ENCODE measurements around the gene LIPG. TPM values are rescaled to one million over a fixed set of nuclear protein-coding genes. Genes with fewer than 3 reads are reported as not detected.

The LIPG gene
- total RNA-seq, 2 experiments from 2014 or later = 0.09 TPM; not detected in 1

GRCh38 chr18:49591271-49591670, 29.4 kb downstream of the LIPG start:
- peaks cover 7% of the 10 kb centered on the region for H3K27me3 Mint-ChIP-seq
- no peak for ATAC-seq (ENCODE audit: low read depth)
- H3K36me3 Mint-ChIP-seq = no peaks in the 10 kb centered on the region
- H3K4me1 Mint-ChIP-seq = no peaks in the 10 kb centered on the region
- H3K27ac Mint-ChIP-seq = no peak overlapping the region
- no peak for DNase-seq
- no peaks in the 10 kb centered on the region for H3K9me3 Mint-ChIP-seq
- POLR2A ChIA-PET = no interaction called here
- H3K4me3 Mint-ChIP-seq = no peak overlapping the region

- ATAC-seq (ENCODE audit: low read depth) = no peak
- H3K27ac Mint-ChIP-seq = no peak overlapping the region
- POLR2A ChIA-PET = no interaction called here
- H3K36me3 Mint-ChIP-seq = no peaks in the 10 kb centered on the region
- no peak overlapping the region for H3K4me3 Mint-ChIP-seq
- H3K9me3 Mint-ChIP-seq = no peaks in the 10 kb centered on the region
- no peaks in the 10 kb centered on the region for H3K4me1 Mint-ChIP-seq
- DNase-seq = no peak
- peaks cover 8% of the 10 kb centered on the region for H3K27me3 Mint-ChIP-seq
These were observed 29.9 kb downstream of the LIPG start for GRCh38 chr18:49591775-49592174.

GRCh38 chr18:49596687-49597086, 34.8 kb downstream of the LIPG start:
- ATAC-seq (ENCODE audit: low read depth) (no peak), DNase-seq (no peak)
- Mint-ChIP-seq H3K4me1 (peaks cover 4% of the 10 kb centered on the region), H3K27me3 (peaks cover 14% of the 10 kb centered on the region), H3K27ac (no peak overlapping the region), H3K36me3 (no peaks in the 10 kb centered on the region), H3K9me3 (no peaks in the 10 kb centered on the region), H3K4me3 (no peak overlapping the region)
- POLR2A ChIA-PET = no interaction called here

- no peak for DNase-seq
- POLR2A ChIA-PET = no interaction called here
- Mint-ChIP-seq H3K4me1 (peaks cover 4% of the 10 kb centered on the region), H3K4me3 (no peak overlapping the region), H3K27ac (no peak overlapping the region), H3K9me3 (no peaks in the 10 kb centered on the region), H3K36me3 (no peaks in the 10 kb centered on the region), H3K27me3 (peaks cover 13% of the 10 kb centered on the region)
- ATAC-seq (ENCODE audit: low read depth) = no peak
These were observed 35.5 kb downstream of the LIPG start for GRCh38 chr18:49597157-49597931.

GRCh38 chr18:49601211-49601610, 39.4 kb downstream of the LIPG start:
- Mint-ChIP-seq H3K36me3 (no peaks in the 10 kb centered on the region), H3K27me3 (peaks cover 33% of the 10 kb centered on the region), H3K27ac (no peak overlapping the region), H3K4me1 (peaks cover 4% of the 10 kb centered on the region), H3K9me3 (peaks cover 9% of the 10 kb centered on the region), H3K4me3 (no peak overlapping the region)
- DNase-seq (no peak), ATAC-seq (ENCODE audit: low read depth) (no peak)
- POLR2A ChIA-PET = no interaction called here

GRCh38 chr18:49608366-49609255, 46.8 kb downstream of the LIPG start:
- peaks cover 2% of the 10 kb centered on the region for H3K4me1 Mint-ChIP-seq
- POLR2A ChIA-PET = no interaction called here
- ATAC-seq (ENCODE audit: low read depth) (no peak), DNase-seq (no peak)
- no peaks in the 10 kb centered on the region for H3K36me3 Mint-ChIP-seq
- H3K27me3 Mint-ChIP-seq = peaks cover 20% of the 10 kb centered on the region
- no peak overlapping the region for H3K4me3 Mint-ChIP-seq
- H3K27ac Mint-ChIP-seq = no peak overlapping the region
- H3K9me3 Mint-ChIP-seq = peaks cover 9% of the 10 kb centered on the region

- Mint-ChIP-seq H3K27ac (no peak overlapping the region), H3K4me1 (peaks cover 2% of the 10 kb centered on the region), H3K36me3 (no peaks in the 10 kb centered on the region), H3K4me3 (no peak overlapping the region), H3K27me3 (peaks cover 14% of the 10 kb centered on the region), H3K9me3 (peaks cover 9% of the 10 kb centered on the region)
- DNase-seq (no peak), ATAC-seq (ENCODE audit: low read depth) (no peak)
- POLR2A ChIA-PET = no interaction called here
These were observed 47.6 kb downstream of the LIPG start for GRCh38 chr18:49609256-49610021.

GRCh38 chr18:49610022-49610445, 48.2 kb downstream of the LIPG start:
- POLR2A ChIA-PET = no interaction called here
- H3K27me3 Mint-ChIP-seq = peaks cover 10% of the 10 kb centered on the region
- DNase-seq (no peak), ATAC-seq (ENCODE audit: low read depth) (no peak)
- H3K36me3 Mint-ChIP-seq = no peaks in the 10 kb centered on the region
- no peak overlapping the region for H3K27ac Mint-ChIP-seq
- H3K4me3 Mint-ChIP-seq = no peak overlapping the region
- peaks cover 2% of the 10 kb centered on the region for H3K4me1 Mint-ChIP-seq
- H3K9me3 Mint-ChIP-seq = peaks cover 7% of the 10 kb centered on the region

- peaks cover 2% of the 10 kb centered on the region for H3K4me1 Mint-ChIP-seq
- no peak overlapping the region for H3K4me3 Mint-ChIP-seq
- no peaks in the 10 kb centered on the region for H3K27me3 Mint-ChIP-seq
- H3K36me3 Mint-ChIP-seq = no peaks in the 10 kb centered on the region
- no peak for ATAC-seq (ENCODE audit: low read depth)
- POLR2A ChIA-PET = no interaction called here
- no peaks in the 10 kb centered on the region for H3K9me3 Mint-ChIP-seq
- no peak for DNase-seq
- no peak overlapping the region for H3K27ac Mint-ChIP-seq
These were observed 49.5 kb downstream of the LIPG start for GRCh38 chr18:49611316-49611715.

- H3K4me3 Mint-ChIP-seq = no peak overlapping the region
- H3K27ac Mint-ChIP-seq = no peak overlapping the region
- H3K4me1 Mint-ChIP-seq = peaks cover 2% of the 10 kb centered on the region
- H3K27me3 Mint-ChIP-seq = no peaks in the 10 kb centered on the region
- ATAC-seq (ENCODE audit: low read depth) (no peak), DNase-seq (no peak)
- POLR2A ChIA-PET = no interaction called here
- no peaks in the 10 kb centered on the region for H3K9me3 Mint-ChIP-seq
- H3K36me3 Mint-ChIP-seq = no peaks in the 10 kb centered on the region
These were observed 50.7 kb downstream of the LIPG start for GRCh38 chr18:49612515-49613033.

GRCh38 chr18:49613141-49613640, 51.3 kb downstream of the LIPG start:
- H3K27me3 Mint-ChIP-seq = no peaks in the 10 kb centered on the region
- no peak overlapping the region for H3K4me3 Mint-ChIP-seq
- POLR2A ChIA-PET = no interaction called here
- no peaks in the 10 kb centered on the region for H3K9me3 Mint-ChIP-seq
- no peak for ATAC-seq (ENCODE audit: low read depth)
- DNase-seq = no peak
- H3K36me3 Mint-ChIP-seq = no peaks in the 10 kb centered on the region
- H3K4me1 Mint-ChIP-seq = peaks cover 2% of the 10 kb centered on the region
- H3K27ac Mint-ChIP-seq = no peak overlapping the region

GRCh38 chr18:49613641-49614151, 51.8 kb downstream of the LIPG start:
- Mint-ChIP-seq H3K4me1 (peaks cover 2% of the 10 kb centered on the region), H3K36me3 (no peaks in the 10 kb centered on the region), H3K27me3 (no peaks in the 10 kb centered on the region), H3K27ac (no peak overlapping the region), H3K9me3 (no peaks in the 10 kb centered on the region), H3K4me3 (no peak overlapping the region)
- ATAC-seq (ENCODE audit: low read depth) = no peak
- POLR2A ChIA-PET = no interaction called here
- DNase-seq = no peak
